ENCODE data around the gene ZNF101.

DNA sequence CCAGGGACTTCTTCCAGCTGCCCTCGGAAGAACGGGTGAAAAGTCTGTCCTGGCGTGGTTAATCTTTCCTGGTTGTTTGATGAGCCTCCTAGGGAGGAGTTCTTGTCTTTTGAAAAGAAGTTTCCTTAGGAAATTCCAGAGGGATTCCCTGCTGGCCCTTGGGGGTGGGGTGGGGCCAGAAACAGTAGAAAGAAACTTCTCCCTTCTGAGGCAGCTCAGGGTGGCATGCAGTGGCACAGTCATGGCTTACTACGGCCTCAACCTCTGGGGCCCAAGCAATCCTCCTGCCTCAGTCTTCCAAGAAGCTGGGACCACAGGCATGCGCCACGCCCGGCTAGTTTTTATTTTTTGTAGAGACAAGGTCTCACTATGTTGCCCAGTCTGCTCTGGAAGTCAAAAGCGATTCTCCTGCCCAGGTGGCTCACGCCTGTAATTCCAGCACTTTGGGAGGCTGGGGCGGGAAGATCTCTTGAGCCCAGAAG is 1.5 kb downstream of the ZNF101 start:
- TF ChIP-seq EZH2 (IDR thresholded peaks at IDR 0.05) (no peak), EZH2phosphoT487 (IDR thresholded peaks at IDR 0.05) (no peak)
- TF ChIP-seq, protein P1, sequence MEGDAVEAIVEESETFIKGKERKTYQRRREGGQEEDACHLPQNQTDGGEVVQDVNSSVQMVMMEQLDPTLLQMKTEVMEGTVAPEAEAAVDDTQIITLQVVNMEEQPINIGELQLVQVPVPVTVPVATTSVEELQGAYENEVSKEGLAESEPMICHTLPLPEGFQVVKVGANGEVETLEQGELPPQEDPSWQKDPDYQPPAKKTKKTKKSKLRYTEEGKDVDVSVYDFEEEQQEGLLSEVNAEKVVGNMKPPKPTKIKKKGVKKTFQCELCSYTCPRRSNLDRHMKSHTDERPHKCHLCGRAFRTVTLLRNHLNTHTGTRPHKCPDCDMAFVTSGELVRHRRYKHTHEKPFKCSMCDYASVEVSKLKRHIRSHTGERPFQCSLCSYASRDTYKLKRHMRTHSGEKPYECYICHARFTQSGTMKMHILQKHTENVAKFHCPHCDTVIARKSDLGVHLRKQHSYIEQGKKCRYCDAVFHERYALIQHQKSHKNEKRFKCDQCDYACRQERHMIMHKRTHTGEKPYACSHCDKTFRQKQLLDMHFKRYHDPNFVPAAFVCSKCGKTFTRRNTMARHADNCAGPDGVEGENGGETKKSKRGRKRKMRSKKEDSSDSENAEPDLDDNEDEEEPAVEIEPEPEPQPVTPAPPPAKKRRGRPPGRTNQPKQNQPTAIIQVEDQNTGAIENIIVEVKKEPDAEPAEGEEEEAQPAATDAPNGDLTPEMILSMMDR (IDR thresholded peaks at IDR 0.05), result no peak

Measured in neural progenitor cell (in vitro differentiated cells).